HG03354 (cell line): ENCODE data around the gene LAMC3.
"Not testable (repeated sequence)": the region's sequence is repeated elsewhere in the genome, so short reads cannot be mapped to it uniquely, and the experiment has no call there.

ENCODE experiments used
- ATAC-seq: cut with Tn5 transposase; IDR thresholded peaks from one replicate; pipeline ENCODE4 v1.9.1; 2021; ENCODE audit warnings: mild to moderate bottlenecking; ENCODE audit not compliant: unreplicated experiment, poor library complexity, severe bottlenecking

LAMC3 gene

GRCh38 chr9:131025953-131026858, 17.2 kb downstream of the LAMC3 start:
- ATAC-seq, result no peak

GRCh38 chr9:131027048-131027871, 18.3 kb downstream of the LAMC3 start:
- no peak for ATAC-seq

DNA sequence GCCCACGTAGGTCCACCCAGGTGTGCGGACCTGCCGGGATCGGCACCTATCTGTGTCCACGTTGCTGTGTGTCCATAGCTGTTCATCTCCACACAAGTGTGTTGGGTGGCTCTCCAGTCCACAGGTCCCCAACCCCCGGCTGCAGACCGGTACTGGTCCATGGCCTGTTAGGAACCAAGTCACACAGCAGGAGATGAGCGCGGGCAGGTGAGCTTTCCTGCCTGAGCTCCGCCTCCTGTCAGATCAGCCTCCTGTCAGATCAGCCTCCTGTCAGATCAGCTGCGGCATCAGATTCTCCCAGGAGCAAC, 18.9 kb downstream of the LAMC3 start:
- no peak for ATAC-seq

DNA sequence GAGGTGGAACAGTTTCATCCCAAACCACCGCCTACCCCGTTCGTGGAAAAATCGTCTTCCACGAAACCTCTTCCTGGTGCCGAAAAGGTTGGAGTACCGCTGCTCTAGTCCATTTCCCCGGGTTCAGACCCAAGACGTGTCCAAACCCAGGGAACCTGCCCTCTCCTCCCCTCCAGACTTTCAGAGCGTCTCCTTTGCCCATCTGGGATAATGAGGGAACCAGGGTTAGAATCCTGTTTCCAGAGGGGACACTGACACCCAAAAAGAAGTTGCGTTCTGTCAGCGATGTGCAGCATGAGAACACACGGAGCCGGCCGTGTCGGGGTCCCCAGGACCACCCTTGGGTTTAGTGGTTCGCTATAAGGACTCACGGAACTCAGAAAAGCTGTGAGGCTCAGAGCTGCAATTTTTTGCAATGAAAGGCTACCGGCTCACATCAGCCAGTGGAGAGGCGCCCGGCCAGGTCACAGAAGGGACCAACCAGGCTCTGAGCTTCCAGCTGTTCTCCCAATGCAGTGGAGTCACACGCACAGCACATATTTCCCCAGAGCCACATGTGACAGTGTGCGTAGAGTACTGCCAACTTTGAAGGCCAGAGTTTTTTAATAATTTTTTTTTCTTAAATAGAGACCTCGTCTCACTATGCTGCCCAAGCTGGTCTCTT, 19.4 kb downstream of the LAMC3 start:
- no peak for ATAC-seq

DNA sequence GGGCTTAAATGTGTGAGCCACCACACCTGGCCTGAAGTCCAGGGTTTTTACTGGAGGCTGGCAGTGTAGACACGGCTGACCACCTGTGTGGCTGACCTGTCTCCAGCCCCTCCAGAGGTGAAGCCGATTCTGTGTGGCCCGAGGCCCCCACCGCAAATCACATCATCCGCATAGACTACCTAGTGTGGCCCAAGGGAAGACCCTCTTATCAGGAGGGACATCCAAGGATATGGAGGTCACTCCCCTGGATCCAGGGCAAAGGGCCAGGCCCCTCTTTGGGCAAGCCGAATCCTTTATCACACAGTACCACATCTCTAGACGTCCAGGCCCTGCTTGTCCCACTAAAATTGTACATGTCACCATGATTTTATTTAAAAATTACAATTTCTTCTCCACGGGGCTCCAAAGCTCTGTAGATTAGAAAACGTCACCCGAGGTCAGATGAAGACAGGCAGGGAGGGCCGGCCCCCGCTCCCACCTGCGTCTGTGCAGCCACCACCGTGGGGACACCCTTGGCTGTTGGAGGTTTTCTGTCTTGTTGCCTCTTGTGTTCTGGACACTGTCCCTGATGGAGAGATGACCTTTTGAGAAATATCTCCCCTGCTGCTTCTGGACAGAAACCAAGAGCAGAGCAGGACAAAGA, 20.1 kb downstream of the LAMC3 start:
- no peak for ATAC-seq

- no peak for ATAC-seq
These were observed 20.6 kb downstream of the LAMC3 start for GRCh38 chr9:131029574-131029952.

DNA sequence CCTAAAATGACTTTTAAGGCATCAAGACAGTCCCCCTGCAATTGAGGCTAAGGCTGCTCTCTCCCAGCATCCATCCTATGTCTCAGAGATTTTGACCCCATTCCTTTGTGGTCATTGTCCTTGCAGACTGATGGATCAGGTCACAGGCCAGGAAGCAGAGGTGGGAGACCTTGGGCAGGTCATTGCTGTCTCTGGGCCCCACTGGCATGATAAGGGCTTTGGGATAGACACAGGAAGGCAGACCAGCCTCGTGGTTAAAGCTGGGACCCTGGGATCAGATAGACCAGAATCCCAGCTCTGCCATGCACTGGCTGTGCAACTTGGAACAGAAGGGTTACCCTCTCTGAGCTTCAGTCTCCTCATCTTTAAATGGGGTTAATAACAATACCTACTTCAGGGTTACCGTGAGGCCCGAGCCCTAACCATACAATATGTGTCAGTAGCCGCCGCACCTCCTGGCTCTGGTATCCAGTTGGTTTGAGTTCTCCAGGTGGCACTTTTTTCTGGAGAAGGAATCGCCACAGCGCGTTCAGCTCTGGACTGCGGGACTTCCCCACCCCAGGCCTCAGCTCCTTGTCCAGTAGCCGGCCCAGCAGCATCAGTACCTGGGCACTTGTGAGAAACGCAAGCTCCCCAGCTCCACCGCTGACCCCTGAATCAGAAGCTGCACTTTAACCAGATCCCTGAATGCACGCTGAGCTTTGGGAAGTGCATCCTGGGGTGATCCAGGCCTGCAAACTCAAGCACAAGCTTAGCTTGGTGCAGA, 21.4 kb downstream of the LAMC3 start:
- ATAC-seq, result no peak

DNA sequence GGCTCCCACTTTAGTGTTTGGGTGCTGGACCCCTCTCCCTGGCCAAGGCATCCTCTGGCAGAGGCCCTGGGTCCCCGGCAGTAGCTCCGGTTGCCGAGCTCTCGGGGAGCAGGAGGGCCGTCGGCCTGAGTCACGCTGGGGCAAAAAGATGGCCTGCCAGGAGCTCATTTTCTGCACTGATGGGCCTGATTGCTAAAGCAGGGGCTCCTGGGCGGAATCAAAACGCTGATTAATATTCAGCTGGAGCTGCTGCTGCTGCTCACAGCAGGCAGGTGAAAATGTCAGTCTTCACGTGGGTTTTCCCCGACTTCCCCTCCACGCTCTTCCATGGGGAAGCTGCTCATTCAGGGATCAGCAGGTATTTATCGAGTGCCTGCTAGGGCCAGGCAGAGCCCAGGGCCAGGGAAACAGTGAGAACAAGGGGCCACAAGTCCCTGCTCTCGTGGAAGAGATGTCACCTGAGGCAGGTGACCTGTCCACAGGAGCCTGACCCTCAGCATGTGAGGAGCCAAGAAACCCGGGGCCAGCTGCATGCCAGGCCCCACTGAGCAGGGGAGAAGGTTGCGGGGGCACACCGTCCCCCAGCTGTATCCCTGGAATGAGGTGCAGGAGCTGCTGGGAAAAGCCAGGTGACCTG, 22.1 kb downstream of the LAMC3 start:
- no peak for ATAC-seq

DNA sequence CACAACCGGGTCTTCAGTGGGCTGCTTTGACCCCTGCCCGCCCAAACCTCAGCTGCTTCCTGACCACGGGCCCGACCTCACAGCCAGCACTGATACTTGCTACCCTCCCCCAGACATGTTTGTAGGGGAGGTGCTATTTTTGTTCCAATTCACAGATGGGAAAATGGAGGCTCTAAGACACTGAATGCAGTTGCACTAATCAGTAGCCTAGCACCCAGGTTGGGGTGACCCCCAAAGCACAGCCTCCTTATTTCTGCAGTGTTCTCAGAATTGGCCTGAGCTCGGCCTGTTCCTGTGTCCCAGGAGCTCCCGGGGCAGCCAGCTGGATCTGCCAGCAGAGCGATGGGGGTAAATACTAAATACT, 22.6 kb downstream of the LAMC3 start:
- ATAC-seq, result no peak

DNA sequence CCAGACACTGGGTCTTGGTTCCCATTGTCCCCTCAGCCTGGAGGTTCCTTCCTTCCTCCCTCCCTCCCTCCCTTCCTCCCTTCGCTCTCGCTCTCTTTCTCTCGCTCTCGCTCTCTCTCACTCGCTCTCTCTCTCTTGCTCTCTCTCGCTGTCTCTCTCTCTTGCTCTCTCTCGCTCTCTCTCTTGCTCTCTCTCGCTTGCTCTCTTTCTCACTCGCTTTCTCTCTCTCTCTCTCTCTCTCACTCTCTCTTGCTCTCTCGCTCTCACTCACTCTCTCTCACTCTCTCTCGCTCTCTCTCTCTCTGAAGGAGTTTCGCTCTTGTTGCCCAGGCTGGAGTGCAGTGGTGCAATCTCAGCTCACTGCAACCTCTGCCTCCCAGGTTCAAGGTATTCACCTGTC, 23.4 kb downstream of the LAMC3 start:
- ATAC-seq, result no peak

DNA sequence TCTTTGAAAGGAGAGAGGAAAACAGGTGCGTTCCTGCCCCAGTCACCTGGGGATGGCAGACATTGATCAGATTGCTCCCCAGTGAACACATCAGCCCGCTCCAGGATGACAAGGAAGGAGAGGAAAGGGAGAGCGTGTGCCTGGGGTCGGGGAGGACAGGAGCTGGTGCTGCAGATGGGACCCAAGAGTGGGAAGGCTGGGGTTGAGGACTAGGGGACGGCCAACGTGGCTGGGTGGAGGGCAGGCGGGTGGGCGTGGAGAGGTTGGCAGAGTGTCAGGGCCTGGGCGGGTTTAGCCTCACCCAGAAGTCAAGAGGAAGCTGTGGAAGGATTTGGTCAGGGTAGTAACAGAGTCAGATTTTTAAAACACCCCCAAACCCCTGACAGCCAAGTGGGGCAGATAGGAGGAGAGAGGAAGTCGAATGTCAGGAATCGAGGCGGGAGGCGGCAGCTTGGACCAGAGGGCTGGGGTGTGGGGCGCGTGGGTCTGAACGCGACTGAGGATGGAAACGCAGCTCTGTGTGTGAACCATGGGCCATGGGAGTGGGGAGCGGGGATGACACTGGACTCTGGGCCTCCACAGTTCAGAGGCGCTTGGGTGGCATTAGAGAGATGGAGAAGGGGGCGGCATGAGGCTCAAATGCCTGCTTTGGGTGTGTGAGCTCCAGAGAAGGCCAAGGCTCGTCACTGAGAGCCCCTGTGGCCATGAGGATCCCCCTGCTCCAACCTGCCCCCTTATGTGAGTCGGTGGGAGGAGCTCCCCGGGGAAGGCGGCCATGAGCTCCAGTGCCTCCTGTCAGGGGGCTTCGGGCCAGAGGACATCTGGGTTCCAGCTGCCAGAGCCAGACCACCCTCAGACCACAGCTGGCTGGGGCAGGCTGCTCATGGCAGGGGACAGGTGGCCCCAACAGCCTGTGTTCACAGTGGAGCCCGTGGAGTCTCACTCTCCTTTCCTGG, 24.6 kb downstream of the LAMC3 start:
- no peak for ATAC-seq

GRCh38 chr9:131034268-131034667, 25.3 kb downstream of the LAMC3 start:
- no peak for ATAC-seq

DNA sequence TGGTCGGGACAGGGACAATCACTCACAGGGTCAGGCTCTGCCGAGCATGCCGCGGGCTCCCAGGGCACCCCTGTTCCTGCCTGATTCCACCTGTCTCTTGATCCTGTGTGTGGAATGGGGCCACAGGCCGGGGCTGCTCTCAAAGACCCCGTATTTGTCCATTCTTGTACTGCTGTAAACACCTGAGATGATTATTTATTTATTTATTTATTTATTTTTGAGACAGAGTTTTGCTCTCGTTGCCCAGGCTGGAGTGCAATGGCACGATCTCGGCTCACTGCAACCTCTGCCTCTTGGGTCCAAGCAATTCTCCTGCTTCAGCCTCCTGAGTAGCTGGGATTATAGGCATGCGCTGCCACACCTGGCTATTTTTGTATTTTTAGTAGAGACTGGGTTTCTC, 25.8 kb downstream of the LAMC3 start:
- not testable (repeated sequence) for ATAC-seq

- no peak for ATAC-seq
These were observed 26.6 kb downstream of the LAMC3 start for GRCh38 chr9:131035548-131035947.

- ATAC-seq, result no peak
These were observed 27.1 kb downstream of the LAMC3 start for GRCh38 chr9:131036071-131036470.

GRCh38 chr9:131036529-131037334, 27.8 kb downstream of the LAMC3 start:
- ATAC-seq, result no peak
